Right kidney (tissue), 1 donor: ENCODE results near the gene ARHGAP20.
"Not testable (repeated sequence)": the region's sequence is repeated elsewhere in the genome, so short reads cannot be mapped to it uniquely, and the experiment has no call there.

ENCODE experiments used
- DNase-seq: peaks from one replicate; pipeline ENCODE4 v3.0.0-alpha.2; 2016

Gene ARHGAP20

DNA sequence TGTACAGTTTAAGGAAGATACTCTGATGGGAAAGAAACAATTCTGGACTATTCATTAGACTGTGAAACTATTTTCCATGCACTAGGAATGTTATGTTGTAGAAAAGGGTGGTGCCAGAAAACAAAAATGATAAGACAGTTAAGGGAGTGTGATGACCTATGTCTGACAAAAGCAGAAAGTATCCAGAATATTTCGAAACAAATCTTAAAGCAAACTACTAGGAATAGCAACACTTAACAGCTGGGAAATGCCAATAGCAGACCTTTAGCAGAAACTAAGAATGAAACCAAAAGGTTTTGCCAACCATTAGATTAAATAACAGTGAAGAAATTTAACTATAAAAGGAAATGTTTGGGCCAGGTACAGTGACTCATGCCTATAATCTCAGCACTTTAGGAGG lies 3.3 kb upstream of the ARHGAP20 start:
- DNase-seq, result no peak

DNA sequence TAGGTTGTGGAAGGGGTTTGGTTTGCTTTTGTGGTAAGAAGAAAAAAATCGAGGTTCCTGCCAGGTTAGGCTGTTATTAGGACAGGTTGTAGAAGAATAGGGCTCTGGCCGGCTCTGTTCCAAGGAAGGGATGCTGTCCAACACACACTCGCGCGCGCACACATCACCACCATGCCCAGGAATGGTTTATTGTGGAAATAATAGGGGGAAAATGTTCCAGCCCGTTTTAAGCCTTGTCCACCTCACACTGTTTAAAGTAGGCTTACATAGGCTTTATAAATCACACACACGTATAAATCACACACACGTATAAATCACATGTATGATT lies 1.2 kb upstream of the ARHGAP20 start:
- no peak for DNase-seq

DNA sequence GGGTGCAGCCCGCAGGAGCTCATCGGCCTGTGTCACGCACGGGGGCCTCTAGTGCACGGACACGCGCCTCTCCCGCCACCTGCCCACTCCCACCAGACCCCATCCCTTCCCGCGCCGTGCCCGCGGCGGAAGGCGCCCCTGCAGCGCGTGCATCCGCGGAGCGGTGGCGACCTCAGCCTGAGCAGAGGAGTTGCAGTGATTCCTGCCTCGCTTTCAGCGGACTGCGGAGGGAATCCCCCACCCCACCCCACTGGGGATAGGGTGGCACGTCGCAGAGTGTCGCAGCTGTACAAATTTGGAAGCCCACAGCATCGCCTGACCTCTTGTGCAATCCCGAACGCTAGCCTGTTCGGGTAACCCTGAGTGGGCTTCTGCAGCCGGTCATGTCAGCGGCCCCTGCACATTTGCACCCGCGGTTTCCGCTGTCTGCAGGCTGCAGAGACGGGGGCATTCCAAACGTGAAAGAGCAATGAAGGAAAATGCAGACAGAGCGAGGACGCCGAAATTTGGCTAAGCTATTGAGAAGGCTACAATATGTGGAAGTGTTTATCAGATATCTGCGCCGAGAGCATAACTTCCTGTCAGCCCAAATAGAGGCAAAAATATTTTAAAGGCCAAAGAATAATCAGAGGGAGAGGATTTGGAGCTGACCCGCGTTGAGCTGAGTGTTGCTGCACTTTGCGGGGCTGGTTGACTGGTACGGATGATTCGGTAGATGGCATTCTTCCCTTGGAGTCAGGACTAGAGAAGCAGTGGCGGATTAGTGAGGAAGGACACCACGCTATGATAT lies 617 bp upstream of the ARHGAP20 start:
- peak; percentile 78 for DNase-seq

DNA sequence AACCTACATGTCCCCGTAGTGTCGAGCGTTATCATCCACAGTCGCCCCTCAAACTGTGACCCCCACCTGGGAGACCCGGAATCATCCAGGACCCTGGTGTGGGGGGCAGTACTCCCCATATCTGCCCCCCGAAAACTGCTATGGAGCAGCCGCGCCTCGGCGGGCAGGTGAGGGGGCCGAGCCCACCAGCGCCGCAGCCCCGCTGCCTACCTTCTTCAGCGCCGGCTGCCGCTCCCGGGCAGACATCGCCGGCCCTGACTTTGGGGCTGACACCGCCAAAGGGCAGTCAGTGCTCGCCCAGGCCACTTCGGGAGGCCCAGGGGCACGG lies 825 bp downstream of the ARHGAP20 start:
- no peak for DNase-seq

DNA sequence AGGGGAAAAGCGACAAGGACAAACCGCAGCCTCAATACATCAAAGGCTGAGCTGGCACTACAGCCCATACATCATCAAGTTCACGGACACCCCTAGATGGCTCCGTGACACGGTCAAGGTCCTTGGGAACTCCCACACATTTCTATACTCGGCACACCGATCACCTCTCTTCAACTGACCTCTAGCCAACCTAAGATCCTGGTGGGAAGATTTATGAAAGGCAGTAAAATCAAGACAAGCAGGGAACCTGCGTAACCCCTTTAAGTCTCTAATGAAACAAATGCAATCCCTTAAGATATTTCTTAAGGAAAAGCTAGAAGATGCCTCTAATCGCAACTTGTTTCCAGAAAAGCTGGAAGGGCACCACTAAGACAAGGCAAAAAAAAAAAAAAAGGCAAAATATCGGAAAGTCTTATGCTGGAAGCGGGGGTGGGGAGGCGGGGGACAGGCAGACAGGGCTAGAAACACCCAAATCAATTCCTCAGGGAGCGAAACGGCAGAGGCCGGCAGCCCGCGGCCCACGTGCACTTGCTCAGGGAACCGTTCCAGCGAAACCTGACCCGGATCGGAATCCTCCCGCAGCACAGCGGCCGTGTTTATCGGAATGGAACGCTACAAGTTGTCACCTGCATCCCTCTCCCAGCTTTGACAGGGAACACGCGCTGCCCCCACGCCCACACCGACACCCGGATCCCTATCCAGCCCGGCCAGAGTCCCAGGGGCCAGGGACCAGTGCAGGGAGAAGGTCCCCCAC lies 1.4 kb downstream of the ARHGAP20 start:
- DNase-seq, result peak; percentile 68

DNA sequence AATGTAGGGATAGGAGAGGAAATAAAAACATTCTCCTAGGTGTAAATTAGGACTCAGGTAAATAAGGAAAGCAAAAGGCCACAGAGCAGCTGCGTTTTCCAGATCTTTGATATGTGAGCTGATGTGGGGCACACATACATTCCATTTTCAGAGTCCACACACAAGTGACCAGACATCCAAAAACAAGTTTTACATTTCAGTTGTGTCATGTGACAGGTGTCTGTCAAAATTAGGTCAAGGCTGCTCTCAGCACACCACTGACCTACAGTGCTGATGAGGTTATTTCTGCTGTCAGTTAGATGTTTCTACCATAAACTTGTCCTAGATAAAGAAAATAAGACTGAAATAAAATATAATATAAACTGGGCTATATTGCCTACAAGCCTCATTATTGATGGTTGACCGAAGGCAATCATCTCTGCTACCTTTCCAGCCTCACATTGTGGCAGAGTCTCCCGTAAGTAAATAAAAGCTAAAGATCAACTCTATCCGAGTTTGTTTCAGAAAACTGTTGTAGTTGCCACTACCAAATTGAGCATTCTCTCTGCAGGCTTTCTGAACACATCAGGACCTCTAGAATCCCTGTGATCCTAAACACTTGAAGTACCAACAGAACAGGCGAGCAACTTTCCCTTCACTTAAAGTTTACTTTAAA lies 7.9 kb downstream of the ARHGAP20 start:
- no peak for DNase-seq

DNA sequence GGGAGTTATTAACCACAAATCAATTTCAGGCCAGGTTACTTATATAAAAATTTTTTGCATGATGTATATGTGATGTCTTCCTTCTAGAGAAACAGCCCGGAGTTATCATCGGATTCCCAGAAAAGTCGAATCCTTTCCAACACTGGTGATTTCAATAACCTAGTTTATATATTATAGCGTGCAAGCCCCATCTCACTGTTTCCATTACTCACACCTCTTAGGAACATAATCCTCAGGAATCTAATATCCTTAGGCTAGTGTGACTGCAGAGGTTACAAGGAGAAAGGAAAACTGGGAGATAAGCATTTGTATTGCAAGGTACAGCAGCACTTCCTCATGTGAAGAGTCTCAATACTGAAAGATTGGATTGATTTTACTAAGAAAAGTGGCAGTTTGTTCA lies 20.3 kb downstream of the ARHGAP20 start:
- DNase-seq, result no peak

DNA sequence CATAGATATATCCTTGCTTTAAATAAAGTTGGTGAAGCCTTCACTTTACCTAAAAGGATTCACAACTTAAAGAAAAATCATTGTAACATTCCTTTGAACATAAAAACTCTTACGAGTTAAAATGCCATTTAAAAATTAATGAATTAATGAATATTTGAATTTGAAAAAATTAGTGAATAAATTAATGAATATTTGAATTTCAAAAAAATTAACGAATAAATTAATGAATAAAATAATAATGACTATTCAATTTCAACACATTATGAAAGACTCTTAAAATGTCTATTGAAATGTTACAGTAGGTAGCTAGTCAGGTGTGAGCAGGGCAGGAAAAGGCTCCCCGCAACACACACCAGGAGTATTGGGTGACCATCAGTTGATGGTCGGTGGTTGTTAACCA lies 22.9 kb downstream of the ARHGAP20 start:
- no peak for DNase-seq

DNA sequence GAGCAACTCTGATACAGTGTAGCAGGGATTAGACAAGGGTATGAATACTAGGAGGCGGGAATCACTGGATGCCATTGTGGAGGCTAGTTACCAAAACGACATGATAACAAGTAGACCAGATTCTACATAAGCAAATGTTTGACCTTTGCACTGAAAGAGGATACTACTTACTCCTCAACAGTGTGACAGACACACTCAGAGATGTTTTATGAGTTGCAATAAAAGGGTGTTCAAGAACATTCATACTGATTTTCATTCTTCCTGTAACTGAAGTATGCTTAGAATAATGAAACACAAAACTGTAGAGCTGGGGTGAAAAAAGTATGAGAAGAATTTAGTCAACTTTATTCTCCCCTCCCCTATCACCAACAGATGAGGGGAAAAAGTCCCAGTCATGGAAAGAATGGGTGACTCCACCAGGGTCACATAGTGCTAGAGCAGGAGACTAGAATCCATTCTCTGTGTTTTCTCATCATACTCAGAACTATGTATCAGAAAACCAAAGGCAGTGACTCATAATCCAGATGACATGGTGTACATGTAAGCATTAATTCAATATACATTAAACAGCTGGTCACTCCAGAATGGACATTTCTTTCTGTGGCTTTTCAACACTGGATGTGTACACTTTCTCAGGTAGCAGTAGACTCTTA lies 32.8 kb downstream of the ARHGAP20 start:
- DNase-seq, result no peak

DNA sequence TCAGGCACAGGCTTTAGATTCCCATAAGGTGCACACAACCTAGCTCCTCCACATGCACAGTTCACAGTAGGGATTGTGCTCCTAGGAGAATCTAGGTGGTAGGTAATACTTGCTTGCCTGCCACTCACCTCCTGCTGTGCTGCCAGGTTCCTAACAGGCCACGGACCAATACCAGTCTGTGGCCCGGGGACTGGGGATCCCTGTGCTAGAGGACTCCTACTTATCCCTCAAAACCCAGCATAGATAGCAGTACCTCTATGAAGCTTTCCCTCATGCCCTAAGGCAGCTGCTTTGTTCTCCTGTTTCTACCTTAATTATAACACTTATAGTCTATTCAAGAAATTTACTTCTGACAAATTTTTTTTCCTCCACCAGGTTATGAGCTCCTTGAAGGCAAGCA lies 36.7 kb downstream of the ARHGAP20 start:
- DNase-seq, result no peak

DNA sequence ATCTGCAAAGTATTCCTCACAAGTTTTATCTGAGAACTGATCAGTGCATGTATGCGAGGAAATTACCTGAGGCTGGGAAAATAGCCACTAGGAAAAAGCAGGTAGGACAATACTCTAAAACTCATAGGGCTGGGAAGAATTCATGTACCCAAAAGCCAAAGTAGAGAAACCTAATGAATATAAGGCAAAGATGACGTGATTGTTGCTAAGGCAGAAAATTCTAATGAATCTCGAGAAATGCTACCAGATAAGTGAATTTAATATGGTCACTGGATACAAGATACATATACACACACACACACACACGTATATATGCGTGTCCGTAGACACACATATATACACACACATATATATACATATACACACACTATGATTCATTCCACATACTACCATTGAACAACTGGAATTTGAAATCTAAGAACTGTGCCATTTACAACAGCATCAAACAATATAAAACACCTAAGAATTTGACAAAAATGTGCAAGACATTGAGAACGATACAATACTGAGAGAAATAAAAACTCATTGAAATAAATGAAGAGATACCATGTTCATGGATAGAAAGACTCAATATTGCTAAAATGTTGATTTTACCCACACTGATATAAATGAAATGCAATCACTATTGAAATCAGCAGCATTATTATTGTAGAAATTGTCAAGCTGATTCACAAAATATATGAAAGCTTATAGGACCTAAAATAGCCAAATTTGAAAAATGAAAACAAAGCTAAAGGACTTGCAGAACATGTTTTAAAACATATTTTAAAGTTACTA lies 46.4 kb downstream of the ARHGAP20 start:
- DNase-seq, result no peak

DNA sequence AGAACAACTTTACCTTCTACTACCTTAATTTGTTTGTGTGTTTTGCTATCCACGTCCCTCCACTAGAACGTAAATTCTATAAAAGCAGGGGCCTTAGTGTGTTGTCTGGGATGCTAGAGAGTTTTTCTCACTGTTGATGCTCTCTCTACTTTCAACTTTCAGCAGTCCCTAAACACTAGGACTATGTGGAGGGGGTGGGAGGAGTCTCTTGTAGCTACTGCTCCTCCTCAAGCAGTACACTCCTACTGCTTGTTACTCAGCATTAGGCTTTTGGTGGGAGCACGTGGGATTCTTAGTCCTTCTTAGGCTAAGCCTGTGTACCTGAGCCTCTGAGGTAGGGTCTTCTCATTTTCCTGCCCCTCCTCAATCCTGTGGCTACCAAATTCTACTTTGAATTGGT lies 56.3 kb downstream of the ARHGAP20 start:
- DNase-seq, result no peak

DNA sequence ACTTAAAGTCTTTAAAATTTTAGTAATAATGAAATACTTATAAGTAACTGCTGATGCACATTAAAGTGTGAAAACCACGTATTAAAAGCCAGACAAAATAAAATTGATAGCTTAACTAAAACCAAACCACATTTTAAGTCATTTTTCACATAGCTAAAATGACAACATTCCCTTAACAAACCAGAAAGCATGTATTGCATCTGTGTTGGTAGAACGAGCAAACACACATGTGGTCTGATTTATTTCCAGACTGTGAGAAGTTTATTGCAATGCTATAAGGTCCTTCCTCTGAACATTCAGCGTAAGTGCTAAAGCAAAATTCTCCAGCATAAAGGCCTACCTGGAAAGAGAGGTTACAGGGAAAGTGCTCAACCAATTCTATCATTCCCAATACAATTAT lies 57.8 kb downstream of the ARHGAP20 start:
- no peak for DNase-seq

DNA sequence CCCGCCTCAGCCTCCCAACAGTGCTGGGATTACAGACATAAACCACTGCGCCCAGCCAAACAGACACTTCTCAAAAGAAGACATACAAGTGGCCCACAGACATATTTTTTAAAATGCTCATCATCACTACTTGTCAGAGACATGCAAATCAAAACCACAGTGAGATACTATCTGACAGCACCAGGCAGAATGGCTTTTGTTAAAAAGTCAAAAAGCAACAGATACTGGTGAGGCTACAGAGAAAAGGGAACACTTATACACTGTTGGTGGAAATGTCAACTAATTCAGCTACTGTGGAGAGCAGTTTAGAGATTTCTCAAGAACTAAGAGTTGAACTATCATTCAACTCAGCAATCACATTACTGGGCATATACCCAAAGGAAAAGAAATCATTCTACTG lies 67.0 kb downstream of the ARHGAP20 start:
- no peak for DNase-seq

DNA sequence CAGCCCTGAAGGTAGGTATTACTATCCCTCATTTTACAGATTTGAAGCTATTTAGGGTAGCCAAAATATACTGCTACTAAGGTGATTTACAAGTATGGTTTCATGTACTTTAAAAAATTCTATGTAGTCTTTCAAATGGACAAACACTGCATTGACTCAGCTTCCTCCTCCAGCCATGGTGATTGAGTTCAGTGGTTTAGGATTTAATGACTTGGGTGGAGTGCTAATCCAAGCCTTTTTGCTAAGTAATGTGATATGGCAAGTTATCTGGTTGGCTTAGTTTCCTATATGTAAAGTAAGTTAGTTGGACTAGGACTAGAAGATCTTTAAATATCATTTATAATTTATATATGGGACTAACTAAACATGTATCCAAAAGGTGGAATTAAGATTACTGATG lies 77.9 kb downstream of the ARHGAP20 start:
- DNase-seq, result no peak

DNA sequence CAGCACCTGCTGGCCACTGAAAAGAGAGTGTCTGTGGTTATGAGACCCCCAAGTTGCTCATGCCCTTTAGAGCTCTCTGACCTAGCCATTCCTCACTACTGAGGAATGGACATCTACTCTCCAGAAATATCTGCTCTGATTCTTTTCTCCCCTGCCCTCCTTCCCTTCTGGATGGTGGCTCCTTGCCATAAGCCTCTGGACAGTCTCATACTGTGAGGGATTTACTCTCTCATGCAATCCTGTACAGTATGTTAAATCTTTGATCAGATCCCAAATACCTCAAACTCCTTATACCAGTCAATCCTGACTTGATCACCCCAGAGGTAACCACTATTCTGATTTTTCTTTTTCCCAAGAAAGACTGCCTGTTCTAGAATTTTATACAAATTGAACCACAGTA lies 80.7 kb downstream of the ARHGAP20 start:
- DNase-seq, result no peak

DNA sequence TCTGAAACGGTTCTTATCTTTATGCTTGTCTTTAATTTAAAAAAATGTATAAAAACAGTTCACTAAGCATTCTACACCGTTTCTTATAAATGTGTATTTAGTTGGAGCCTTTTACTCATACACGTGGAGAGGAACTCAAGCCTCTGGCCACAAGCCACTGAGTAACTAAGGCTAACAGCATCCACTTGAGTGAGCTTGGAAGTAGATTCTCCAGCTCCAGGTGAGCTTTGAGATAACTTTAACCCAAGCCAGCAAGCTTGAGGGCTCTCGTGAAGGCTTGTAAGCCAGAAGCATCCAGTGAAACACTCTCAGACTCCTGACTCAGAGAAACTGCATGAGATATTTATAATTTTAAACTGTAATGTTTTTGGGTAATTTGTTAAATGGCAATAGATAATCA lies 82.6 kb downstream of the ARHGAP20 start:
- DNase-seq, result no peak

DNA sequence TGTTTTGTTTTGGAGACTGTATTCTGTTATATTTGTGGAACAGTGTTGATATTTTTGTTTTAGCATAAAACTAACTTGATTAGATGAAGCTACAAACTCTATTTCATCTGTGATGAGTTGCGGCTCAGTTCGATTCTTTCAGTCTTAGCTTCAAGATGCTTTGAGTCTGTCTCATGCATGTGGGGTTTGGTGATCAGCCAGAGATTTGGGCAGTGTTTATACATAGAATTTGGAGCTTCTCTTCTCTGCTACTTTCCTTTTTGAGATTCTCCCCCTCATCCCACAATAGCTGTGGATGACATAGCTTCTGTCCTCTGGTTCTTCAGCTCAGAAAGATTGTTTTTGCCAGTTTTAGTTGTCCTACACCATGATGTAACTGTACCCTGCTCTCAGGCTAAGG lies 90.4 kb downstream of the ARHGAP20 start:
- DNase-seq, result no peak

DNA sequence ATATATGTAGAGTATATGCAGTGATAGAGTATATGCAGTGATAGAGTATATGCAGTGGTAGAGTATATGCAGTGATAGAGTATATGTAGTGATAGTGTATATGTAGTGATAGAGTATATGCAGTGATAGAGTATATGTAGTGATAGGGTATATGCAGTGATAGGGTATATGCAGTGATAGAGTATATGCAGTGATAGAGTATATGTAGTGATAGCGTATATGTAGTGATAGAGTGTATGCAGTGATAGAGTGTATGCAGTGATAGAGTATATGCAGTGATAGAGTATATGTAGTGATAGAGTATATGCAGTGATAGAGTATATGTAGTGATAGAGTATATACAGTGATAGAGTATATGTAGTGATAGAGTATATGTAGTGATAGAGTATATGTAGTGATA lies 92.9 kb downstream of the ARHGAP20 start:
- DNase-seq, result not testable (repeated sequence)

DNA sequence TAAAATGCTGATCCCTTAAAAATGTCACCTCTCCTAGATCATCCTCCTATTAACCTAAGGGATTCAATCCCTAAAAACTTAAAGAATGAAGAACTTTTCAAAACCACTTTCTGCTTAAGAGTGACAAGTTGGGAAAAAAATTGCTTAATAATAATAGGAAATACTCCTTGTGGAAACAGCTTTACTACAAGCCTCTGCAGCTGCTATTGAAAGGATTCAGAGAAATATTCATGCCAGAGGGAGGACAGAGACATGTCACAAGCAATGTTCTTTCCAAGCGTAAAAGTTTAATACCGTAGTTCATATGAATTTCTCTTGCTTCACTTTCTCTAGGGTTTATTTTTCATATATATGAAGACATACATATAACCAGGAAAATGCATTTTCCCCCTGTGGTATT lies 98.2 kb downstream of the ARHGAP20 start:
- no peak for DNase-seq

DNA sequence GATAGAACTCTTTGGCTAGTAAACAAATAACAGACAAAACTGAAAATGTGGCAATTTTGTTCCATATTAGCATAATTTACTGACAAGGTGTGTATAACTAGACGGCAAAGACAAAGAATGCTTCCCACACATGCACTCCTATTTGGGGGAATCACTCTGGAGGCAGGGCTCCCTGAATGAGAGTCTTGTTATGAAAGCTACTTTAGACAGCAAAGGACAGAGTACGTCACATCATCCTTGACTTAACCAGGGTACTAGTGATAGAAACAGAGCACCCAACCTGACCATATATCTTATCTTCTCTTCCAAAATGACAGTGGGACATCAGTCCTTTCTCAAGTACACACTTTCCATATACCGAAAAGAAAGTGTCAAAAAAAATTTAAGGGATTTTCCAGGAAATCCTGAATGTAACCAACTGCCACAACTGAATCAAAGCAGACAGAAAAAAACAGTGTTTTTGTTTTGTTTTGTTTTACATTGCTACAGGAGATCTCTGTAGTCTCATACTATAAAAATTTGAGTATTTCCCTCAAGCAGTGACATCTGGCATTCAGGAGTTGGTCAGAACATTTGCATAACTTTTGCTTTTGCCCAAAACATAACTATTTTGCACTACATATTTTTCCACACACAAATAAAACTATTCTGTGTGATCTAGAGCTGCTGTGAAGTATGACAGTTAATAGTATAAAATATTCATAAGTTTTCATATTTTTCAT lies 98.9 kb downstream of the ARHGAP20 start:
- no peak for DNase-seq

DNA sequence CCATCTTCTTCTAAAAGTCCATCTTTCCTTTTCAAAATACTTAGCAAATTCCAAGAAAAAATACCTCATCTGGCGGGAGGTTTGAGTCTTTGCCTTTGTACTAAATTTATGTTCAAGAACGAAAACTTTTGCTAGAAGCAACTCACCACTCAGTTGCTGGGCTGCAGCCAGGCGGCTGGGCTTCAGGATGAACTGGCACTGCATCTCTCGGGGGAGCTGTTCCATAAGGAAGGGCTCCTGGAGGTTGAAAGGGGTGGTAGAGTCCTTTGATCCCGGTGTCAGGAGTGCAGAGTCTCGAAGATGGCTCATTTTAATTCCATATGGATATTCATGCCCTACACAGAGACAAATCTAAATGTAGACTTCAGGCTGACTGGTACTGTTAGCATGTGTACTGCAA lies 105.8 kb downstream of the ARHGAP20 start:
- no peak for DNase-seq
